Measurements from ENCODE around the gene MLLT10. TPM values are rescaled to one million over a fixed set of nuclear protein-coding genes. Genes with fewer than 3 reads are reported as not detected.

The MLLT10 gene
- total RNA-seq, 1 donor from 2014 or later: 50.9 TPM

GRCh38 chr10:21753497-21754270, 219.7 kb downstream of the MLLT10 start:
- TF ChIP-seq CTCF (IDR thresholded peaks at IDR 0.05; ENCODE audit: partially characterized antibody, unreplicated experiment): no peak
- Mint-ChIP-seq H3K9me3 (ENCODE audit: unreplicated experiment) (peaks cover 16% of the 10 kb centered on the region), H3K4me3 (ENCODE audit: unreplicated experiment) (peak overlapping the region; percentile 43), H3K4me1 (ENCODE audit: low read depth, unreplicated experiment) (peaks cover 30% of the 10 kb centered on the region), H3K27me3 (ENCODE audit: unreplicated experiment) (peaks cover 6% of the 10 kb centered on the region), H3K27ac (ENCODE audit: unreplicated experiment) (peak overlapping the region; percentile 79), H3K36me3 (ENCODE audit: unreplicated experiment) (no peaks in the 10 kb centered on the region)
- peak; percentile 42 for DNase-seq

GRCh38 chr10:21754410-21755011, 220.5 kb downstream of the MLLT10 start:
- TF ChIP-seq CTCF (IDR thresholded peaks at IDR 0.05; ENCODE audit: partially characterized antibody, unreplicated experiment): no peak
- Mint-ChIP-seq H3K27me3 (ENCODE audit: unreplicated experiment) (peaks cover 8% of the 10 kb centered on the region), H3K36me3 (ENCODE audit: unreplicated experiment) (no peaks in the 10 kb centered on the region), H3K27ac (ENCODE audit: unreplicated experiment) (peak overlapping the region; percentile 87), H3K4me1 (ENCODE audit: low read depth, unreplicated experiment) (peaks cover 30% of the 10 kb centered on the region), H3K9me3 (ENCODE audit: unreplicated experiment) (peaks cover 16% of the 10 kb centered on the region), H3K4me3 (ENCODE audit: unreplicated experiment) (peak overlapping the region; percentile 28)
- peak; percentile 46 for DNase-seq

- Mint-ChIP-seq H3K27ac (ENCODE audit: unreplicated experiment) (peak overlapping the region; percentile 12), H3K36me3 (ENCODE audit: unreplicated experiment) (no peaks in the 10 kb centered on the region), H3K4me1 (ENCODE audit: low read depth, unreplicated experiment) (peaks cover 26% of the 10 kb centered on the region), H3K4me3 (ENCODE audit: unreplicated experiment) (no peak overlapping the region), H3K9me3 (ENCODE audit: unreplicated experiment) (peaks cover 13% of the 10 kb centered on the region), H3K27me3 (ENCODE audit: unreplicated experiment) (peaks cover 7% of the 10 kb centered on the region)
- no peak for TF ChIP-seq CTCF (IDR thresholded peaks at IDR 0.05; ENCODE audit: partially characterized antibody, unreplicated experiment)
- no peak for DNase-seq
Observed at GRCh38 chr10:21756707-21757106, 222.7 kb downstream of the MLLT10 start.

- peaks cover 13% of the 10 kb centered on the region for H3K9me3 Mint-ChIP-seq (ENCODE audit: unreplicated experiment)
Observed at GRCh38 chr10:21757185-21757901, 223.3 kb downstream of the MLLT10 start.

More at GRCh38 chr10:21757185-21757901, 223.3 kb downstream of the MLLT10 start:
- peaks cover 26% of the 10 kb centered on the region for H3K4me1 Mint-ChIP-seq (ENCODE audit: low read depth, unreplicated experiment)
- peaks cover 7% of the 10 kb centered on the region for H3K27me3 Mint-ChIP-seq (ENCODE audit: unreplicated experiment)
- H3K36me3 Mint-ChIP-seq (ENCODE audit: unreplicated experiment): no peaks in the 10 kb centered on the region
- peak; percentile 71 for DNase-seq
- H3K4me3 Mint-ChIP-seq (ENCODE audit: unreplicated experiment): no peak overlapping the region
- peak overlapping the region; percentile 82 for H3K27ac Mint-ChIP-seq (ENCODE audit: unreplicated experiment)
- TF ChIP-seq CTCF (IDR thresholded peaks at IDR 0.05; ENCODE audit: partially characterized antibody, unreplicated experiment): no peak
